ENCODE data around the gene TPH2. TPM values are rescaled to one million over a fixed set of nuclear protein-coding genes. Genes with fewer than 3 reads are reported as not detected.

The TPH2 gene
- total and polyA plus RNA-seq, 9 of the 15 experiments (the other 6 are each of a cell fraction or from before 2014, with no cell fraction given): 0.06 to 0.28 (median 0.14) TPM; not detected in 4

- Histone ChIP-seq H3K9me3 (replicated peaks; ENCODE audit: control insufficient read depth, insufficient read depth, low read depth, low read length) (no peaks in the 10 kb centered on the region), H3K4me2 (ENCODE audit: insufficient read depth, low read length) (no peak overlapping the region), H3K27me3 (ENCODE audit: control insufficient read depth in 2 of 2, insufficient read depth in 2 of 2, low read length in 2 of 2) (peaks cover 0 to 5% of the 10 kb centered on the region in 2 experiments; a peak in 4 of 5 replicates), H2AFZ (ENCODE audit: low read depth, low read length) (no peak overlapping the region), H3K27ac (ENCODE audit: extremely low read depth, low read depth, low read length) (no peak overlapping the region), H3K79me2 (ENCODE audit: control insufficient read depth, insufficient read depth, low read length) (no peaks in the 10 kb centered on the region), H4K20me1 (replicated peaks; ENCODE audit: control insufficient read depth, insufficient read depth, low read length) (no peaks in the 10 kb centered on the region), H3K4me3 (no peak overlapping the region), H3K9ac (ENCODE audit: insufficient read depth in 1 of 2, low read depth in 2 of 2, low read length in 2 of 2) (no peak overlapping the region), H3K4me1 (replicated peaks in 1 of 2; ENCODE audit: control insufficient read depth in 2 of 2, insufficient read depth in 2 of 2, low read length in 2 of 2) (no peaks in the 10 kb centered on the region), H3K36me3 (ENCODE audit: control insufficient read depth, insufficient read depth, low read length) (no peaks in the 10 kb centered on the region), H3K9me1 (ENCODE audit: control insufficient read depth, insufficient read depth, low read length) (no peaks in the 10 kb centered on the region)
- BruUV-seq (replicated peaks): no TSS peak
- FAIRE-seq (no peak), DNase-seq (ENCODE audit: extremely low read depth in 1 of 4, low spot score in 3 of 4) (no peak), ATAC-seq (no peak)
- in situ Hi-C loops (cut with MboI) (no loop called here), intact Hi-C loops (cut with micrococcal nuclease) (loop anchor here (10.0 kb wide), 1 partner anchor 534 kb away; no protein-coding TSS in a partner anchor)
- TF ChIP-seq FOXO4 (CRISPR knock-in tag; IDR thresholded peaks at IDR 0.05) (no peak), CREB1 (IDR thresholded peaks at IDR 0.05) (no peak), CREB1 (CRISPR knock-in tag; IDR thresholded peaks at IDR 0.05) (no peak), PTBP1 (IDR thresholded peaks at IDR 0.05; ENCODE audit: low read depth, low read length) (no peak), GTF2E2 (tag; IDR thresholded peaks at IDR 0.05) (no peak), ZBTB7A (IDR thresholded peaks at IDR 0.05; ENCODE audit: borderline replicate concordance, control insufficient read depth, low read depth, low read length) (no peak), EP300 (IDR thresholded peaks at IDR 0.05; ENCODE audit: low read length) (no peak), CC2D1A (IDR thresholded peaks at IDR 0.05) (no peak), ZNF184 (CRISPR knock-in tag; IDR thresholded peaks at IDR 0.05) (no peak), DIDO1 (tag; IDR thresholded peaks at IDR 0.05; ENCODE audit: low read depth) (no peak), ELK1 (CRISPR knock-in tag; IDR thresholded peaks at IDR 0.05) (no peak), LARP7 (IDR thresholded peaks at IDR 0.05) (no peak), PRDM10 (IDR thresholded peaks at IDR 0.05; ENCODE audit: partially characterized antibody) (no peak), NEUROD1 (IDR thresholded peaks at IDR 0.05; ENCODE audit: borderline replicate concordance, low read depth, low read length, partially characterized antibody) (no peak)
- TF ChIP-seq, protein P1, sequence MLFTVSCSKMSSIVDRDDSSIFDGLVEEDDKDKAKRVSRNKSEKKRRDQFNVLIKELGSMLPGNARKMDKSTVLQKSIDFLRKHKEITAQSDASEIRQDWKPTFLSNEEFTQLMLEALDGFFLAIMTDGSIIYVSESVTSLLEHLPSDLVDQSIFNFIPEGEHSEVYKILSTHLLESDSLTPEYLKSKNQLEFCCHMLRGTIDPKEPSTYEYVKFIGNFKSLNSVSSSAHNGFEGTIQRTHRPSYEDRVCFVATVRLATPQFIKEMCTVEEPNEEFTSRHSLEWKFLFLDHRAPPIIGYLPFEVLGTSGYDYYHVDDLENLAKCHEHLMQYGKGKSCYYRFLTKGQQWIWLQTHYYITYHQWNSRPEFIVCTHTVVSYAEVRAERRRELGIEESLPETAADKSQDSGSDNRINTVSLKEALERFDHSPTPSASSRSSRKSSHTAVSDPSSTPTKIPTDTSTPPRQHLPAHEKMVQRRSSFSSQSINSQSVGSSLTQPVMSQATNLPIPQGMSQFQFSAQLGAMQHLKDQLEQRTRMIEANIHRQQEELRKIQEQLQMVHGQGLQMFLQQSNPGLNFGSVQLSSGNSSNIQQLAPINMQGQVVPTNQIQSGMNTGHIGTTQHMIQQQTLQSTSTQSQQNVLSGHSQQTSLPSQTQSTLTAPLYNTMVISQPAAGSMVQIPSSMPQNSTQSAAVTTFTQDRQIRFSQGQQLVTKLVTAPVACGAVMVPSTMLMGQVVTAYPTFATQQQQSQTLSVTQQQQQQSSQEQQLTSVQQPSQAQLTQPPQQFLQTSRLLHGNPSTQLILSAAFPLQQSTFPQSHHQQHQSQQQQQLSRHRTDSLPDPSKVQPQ (CRISPR knock-in tag; IDR thresholded peaks at IDR 0.05; ENCODE audit: borderline replicate concordance): no peak
- CTCF ChIA-PET (ENCODE audit: low intra/inter-chr PET ratio): no interaction called here
- POLR2A ChIA-PET: no interaction called here
- WGBS (ENCODE audit: insufficient coverage, low coverage, missing lambda C conversion rate): 0% methylated on average over 3 of the region's 3 CpGs
These were observed 9.7 kb downstream of the TPH2 start for GRCh38 chr12:71948390-71948789.

All from K562 (cell line).